Measurements from ENCODE around the gene SH2D3C.

DNA sequence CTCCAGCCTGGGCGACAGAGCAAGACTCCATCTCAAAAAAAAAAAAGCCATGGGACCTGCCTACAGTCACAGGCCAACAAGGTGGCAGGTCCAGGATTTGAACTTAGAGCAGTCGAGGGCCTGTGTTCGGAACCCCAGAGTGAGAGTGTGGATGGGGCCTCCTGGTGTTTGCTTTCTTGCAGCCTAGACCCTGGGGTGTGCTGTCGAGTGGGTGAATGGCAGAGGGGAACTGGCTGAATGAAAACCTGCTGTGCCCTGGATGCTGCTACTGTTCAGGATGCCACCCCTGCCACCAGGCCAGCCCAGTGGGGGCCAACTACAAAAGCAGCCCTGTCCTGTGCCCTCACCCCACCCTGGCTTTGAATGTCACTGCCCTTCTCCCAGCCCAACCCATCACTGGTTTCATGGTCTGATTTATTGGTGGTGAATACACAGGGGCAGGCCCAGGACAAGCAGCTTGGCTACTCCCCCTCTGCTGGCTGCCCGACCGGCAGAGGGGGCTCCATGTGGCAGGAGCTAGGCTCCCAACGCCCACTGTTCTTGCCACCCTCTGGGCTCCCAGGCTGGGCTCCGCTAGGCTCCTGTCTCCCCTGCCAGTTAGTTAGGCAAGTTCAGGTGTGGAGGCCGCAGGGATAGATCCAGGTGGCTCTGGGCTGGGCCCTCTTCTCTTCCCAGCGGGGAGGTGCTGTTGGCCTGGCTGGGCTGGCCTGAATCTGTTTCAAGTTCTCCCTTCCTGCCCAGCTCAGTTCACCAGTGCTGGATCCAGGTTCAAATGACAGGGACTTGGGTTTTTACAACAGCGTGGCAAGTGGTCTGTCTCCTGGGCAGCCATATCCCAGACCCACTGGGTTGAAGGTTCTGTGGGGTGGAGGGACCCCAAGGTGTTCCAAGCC, 36.4 kb upstream of the SH2D3C start:
- TF ChIP-seq, protein P1, sequence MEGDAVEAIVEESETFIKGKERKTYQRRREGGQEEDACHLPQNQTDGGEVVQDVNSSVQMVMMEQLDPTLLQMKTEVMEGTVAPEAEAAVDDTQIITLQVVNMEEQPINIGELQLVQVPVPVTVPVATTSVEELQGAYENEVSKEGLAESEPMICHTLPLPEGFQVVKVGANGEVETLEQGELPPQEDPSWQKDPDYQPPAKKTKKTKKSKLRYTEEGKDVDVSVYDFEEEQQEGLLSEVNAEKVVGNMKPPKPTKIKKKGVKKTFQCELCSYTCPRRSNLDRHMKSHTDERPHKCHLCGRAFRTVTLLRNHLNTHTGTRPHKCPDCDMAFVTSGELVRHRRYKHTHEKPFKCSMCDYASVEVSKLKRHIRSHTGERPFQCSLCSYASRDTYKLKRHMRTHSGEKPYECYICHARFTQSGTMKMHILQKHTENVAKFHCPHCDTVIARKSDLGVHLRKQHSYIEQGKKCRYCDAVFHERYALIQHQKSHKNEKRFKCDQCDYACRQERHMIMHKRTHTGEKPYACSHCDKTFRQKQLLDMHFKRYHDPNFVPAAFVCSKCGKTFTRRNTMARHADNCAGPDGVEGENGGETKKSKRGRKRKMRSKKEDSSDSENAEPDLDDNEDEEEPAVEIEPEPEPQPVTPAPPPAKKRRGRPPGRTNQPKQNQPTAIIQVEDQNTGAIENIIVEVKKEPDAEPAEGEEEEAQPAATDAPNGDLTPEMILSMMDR (conservative IDR thresholded peaks at IDR 0.05 in 1 of 2, IDR thresholded peaks at IDR 0.05 in 1 of 2; ENCODE audit: extremely low read depth in 1 of 2, insufficient read depth in 1 of 2, low read depth in 1 of 2, low read length in 2 of 2): no peak
- no peak for TF ChIP-seq EZH2 (IDR thresholded peaks at IDR 0.05; ENCODE audit: borderline replicate concordance, low read length)

Measured in mammary epithelial cell (primary cell).